Spleen (tissue), 13 donors: ENCODE results near the gene GGT1. TPM values are rescaled to one million over a fixed set of nuclear protein-coding genes. Genes with fewer than 3 reads are reported as not detected.
"Not testable (repeated sequence)": the region's sequence is repeated elsewhere in the genome, so short reads cannot be mapped to it uniquely, and the experiment has no call there.

Experiments used
- DNase-seq: peaks from one replicate; pipeline ENCODE4 v3.0.0-alpha.2; 2020
- H3K27ac ChIP-seq, 8 donors: fragments of 200-600 bp; sonication (generic) in 7 of 8; 1 replicate in 4 of 8; 2 replicates in 4 of 8; pipeline versions ENCODE4 v1.5.0 to v1.8.0; 2016 to 2021; ENCODE audit warnings: inconsistent platforms in 4 of 8, mild to moderate bottlenecking in 4 of 8, moderate library complexity in 1 of 8
- H3K27me3 ChIP-seq, 7 donors: fragments of 200-600 bp; sonication (generic) in 6 of 7; replicated peaks in 1 of 7; 1 replicate in 4 of 7; 2 replicates in 3 of 7; pipeline versions ENCODE4 v1.5.0 to v1.8.0; 2016 to 2021; ENCODE audit warnings: inconsistent platforms in 3 of 7, mild to moderate bottlenecking in 1 of 7
- H3K36me3 ChIP-seq, 6 donors: fragments of 200-600 bp; sonication (generic) in 5 of 6; 1 replicate in 4 of 6; 2 replicates in 2 of 6; pipeline versions ENCODE4 v1.5.0 to v1.8.0; 2016 to 2021; ENCODE audit warnings: inconsistent platforms in 2 of 6
- H3K4me1 ChIP-seq, 6 donors: fragments of 200-600 bp; sonication (generic) in 5 of 6; 1 replicate in 3 of 6; 2 replicates in 3 of 6; pipeline versions ENCODE4 v1.5.0 to v1.8.0; 2016 to 2021; ENCODE audit warnings: inconsistent platforms in 3 of 6
- H3K4me3 ChIP-seq, 8 donors: fragments of 200-600 bp; sonication (generic) in 7 of 8; 1 replicate in 4 of 8; 2 replicates in 4 of 8; pipeline versions ENCODE4 v1.5.0 to v1.8.0; 2016 to 2021; ENCODE audit warnings: inconsistent platforms in 4 of 8, mild to moderate bottlenecking in 4 of 8, moderate library complexity in 2 of 8
- H3K9me3 ChIP-seq, 8 donors: fragments of 200-600 bp; sonication (generic) in 7 of 8; 1 replicate in 4 of 8; 2 replicates in 4 of 8; pipeline versions ENCODE4 v1.5.0 to v1.8.0; 2016 to 2021; ENCODE audit warnings: inconsistent platforms in 4 of 8
- POLR2A ChIP-seq, 3 donors: fragments of 450-650 bp; IDR thresholded peaks; one replicate each; pipeline ENCODE4 v1.5.1; 2017; ENCODE audit warnings: antibody characterized with exemption in 3 of 3, mild to moderate bottlenecking in 1 of 3
- POLR2AphosphoS5 ChIP-seq, 3 donors: sonication (generic); formaldehyde crosslinking; IDR thresholded peaks; one replicate each; pipeline ENCODE4 v1.5.1; 2017; ENCODE audit warnings: antibody characterized with exemption in 3 of 3
- WGBS, 5 donors: extraction: QIAGEN DNeasy Blood & Tissue Kit in 3 of 5; methylation state at CpG; one replicate each; pipeline versions ENCODE4 v1.1.5 to v1.1.7; 2013 to 2018; 5-methylcytosine and 5-hydroxymethylcytosine counted together
- intact Hi-C: fragments of 100-400 bp; cut with DNase I; formaldehyde crosslinking; loops from one replicate; pipeline ENCODE4 v1.15.0; 2023; ENCODE audit warnings: low total_unique reads
- long read RNA-seq, 2 donors: transcript quantifications; one replicate each; lab custom pipeline, GENCODE V29; 2026
- polyA plus RNA-seq, 3 donors: library from polyadenylated mRNA; stranded (reverse); fragments of 200-250 nt; gene quantifications; one replicate each; pipeline ENCODE4 v1.2.1, GENCODE V29; 2013
- total RNA-seq, 7 donors: library from RNA; depleted of rRNA in 3 of 7; stranded (reverse); fragments of >200 nt in 3 of 7; fragmentation: NEBNext Ultra II Directional in 4 of 7; extraction: Animal tissue kit (Norgen Biotek cat#: 25700) in 4 of 7; gene quantifications; one replicate each; pipeline versions ENCODE4 v1.1.0 to v1.2.1, GENCODE V29; 2016 to 2021
- TF ChIP-seq, protein P1 (sequence below), 11 experiments: fragments of 200-600 bp in 7 of 11; fragments of 450-650 bp in 4 of 11; sonication (generic) in 4 of 11; IDR thresholded peaks in 8 of 11; conservative IDR thresholded peaks in 3 of 11; 1 replicate in 7 of 11; 2 replicates in 4 of 11; pipeline versions ENCODE4 v1.4.0 to v1.8.0; 2016 to 2021; ENCODE audit warnings: antibody characterized with exemption in 11 of 11, inconsistent platforms in 4 of 11, mild to moderate bottlenecking in 1 of 11
- donor health status: healthy with polysubstance abuse.
- donor health status: DM: no; HTN: no; CAD: no; lungs with moderate emphysema.
- donor health status: DM: no; HTN: no; CAD: no.
- donor health status: Bipolar disorder and iron deficiency.
- donor health status: healthy.
- donor health status: DM: no; HTN: no; CAD: no.
- donor health status: DM: yes; HTN: yes; CAD: no.

Gene GGT1
- total RNA-seq (10 to 100 TPM; 11.3 to 22.9 (median 18.4) TPM), polyA plus RNA-seq (10 to 100 TPM; 10.9 to 27.2 (median 15.1) TPM)
- long read RNA-seq, donor 1, partial matches to known transcripts = 10 of 10 reads
- long read RNA-seq, donor 1, other reads (novel, unspliced or antisense) = 0 of 10 reads
- long read RNA-seq, donor 2 = 0 reads

GRCh38 chr22:24602847-24603769 is at the start of gene GGT1:
TSS of gene GGT1 (plus strand) at chr22:24603193. CDS start at chr22:24611082, 7,889 bp downstream.
- intact Hi-C loops = not testable (repeated sequence)
- DNase-seq = peak; percentile 67

DNA sequence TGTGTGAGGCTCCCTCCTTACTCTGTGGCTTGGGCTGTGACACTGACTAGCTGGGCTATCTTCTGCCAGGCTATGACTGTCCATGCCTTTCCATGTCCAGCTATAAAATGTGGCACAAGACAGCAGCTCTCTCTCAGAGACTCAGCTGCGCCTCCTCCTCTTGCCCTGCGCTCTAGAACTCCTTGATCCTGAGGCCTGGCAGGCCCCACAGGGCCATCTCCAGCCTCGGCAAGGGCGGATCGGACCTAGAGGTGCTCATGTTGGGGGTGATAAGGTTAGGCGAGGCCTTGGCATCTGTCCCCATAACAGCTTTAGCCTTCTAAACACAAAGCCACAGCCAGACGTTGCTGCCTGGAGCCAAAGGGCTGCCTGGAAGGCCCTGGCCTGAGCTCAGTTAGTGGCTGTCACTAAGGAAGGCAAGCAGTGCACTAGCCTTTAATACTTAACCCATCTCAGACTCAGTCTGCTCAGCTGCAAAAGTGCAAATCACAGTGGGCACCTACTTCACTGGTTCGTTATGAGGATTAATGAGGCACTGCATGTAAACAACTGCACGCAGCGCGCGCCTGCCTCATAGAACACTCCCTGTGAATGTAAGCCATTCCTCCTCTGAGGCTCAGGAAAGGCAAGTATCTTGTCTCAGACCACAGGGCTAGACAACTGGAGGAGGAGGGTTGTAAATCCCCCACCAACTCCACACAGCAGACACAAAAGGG is 49.2 kb upstream of the GGT1 start:
- intact Hi-C loops = no loop called here
- no peaks in the 10 kb centered on the region for H3K27me3 ChIP-seq
- peak overlapping the region; percentile 94 to 99 (median 98) for H3K27ac ChIP-seq
- WGBS, 5 donors = 46 to 58% (median 52%) methylated on average over 10 to 12 of the region's 12 CpGs
- TF ChIP-seq POLR2AphosphoS5 (IDR thresholded peaks at IDR 0.05) (no peak), POLR2A (IDR thresholded peaks at IDR 0.05) (no peak)
- TF ChIP-seq, protein P1, sequence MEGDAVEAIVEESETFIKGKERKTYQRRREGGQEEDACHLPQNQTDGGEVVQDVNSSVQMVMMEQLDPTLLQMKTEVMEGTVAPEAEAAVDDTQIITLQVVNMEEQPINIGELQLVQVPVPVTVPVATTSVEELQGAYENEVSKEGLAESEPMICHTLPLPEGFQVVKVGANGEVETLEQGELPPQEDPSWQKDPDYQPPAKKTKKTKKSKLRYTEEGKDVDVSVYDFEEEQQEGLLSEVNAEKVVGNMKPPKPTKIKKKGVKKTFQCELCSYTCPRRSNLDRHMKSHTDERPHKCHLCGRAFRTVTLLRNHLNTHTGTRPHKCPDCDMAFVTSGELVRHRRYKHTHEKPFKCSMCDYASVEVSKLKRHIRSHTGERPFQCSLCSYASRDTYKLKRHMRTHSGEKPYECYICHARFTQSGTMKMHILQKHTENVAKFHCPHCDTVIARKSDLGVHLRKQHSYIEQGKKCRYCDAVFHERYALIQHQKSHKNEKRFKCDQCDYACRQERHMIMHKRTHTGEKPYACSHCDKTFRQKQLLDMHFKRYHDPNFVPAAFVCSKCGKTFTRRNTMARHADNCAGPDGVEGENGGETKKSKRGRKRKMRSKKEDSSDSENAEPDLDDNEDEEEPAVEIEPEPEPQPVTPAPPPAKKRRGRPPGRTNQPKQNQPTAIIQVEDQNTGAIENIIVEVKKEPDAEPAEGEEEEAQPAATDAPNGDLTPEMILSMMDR (IDR thresholded peaks at IDR 0.05 in 8 of 11, conservative IDR thresholded peaks at IDR 0.05 in 3 of 11) = no peak
- peak; percentile 76 for DNase-seq
- no peaks in the 10 kb centered on the region for H3K9me3 ChIP-seq
- peaks cover 44 to 85% (median 78%) of the 10 kb centered on the region in 6 donors for H3K4me1 ChIP-seq
- H3K36me3 ChIP-seq = peaks cover 0 to 50% (median 27%) of the 10 kb centered on the region in 6 donors
- peak overlapping the region; percentile 83 to 99 (median 94) for H3K4me3 ChIP-seq

More at GRCh38 chr22:24602847-24603769, at the start of gene GGT1:
- Histone ChIP-seq H3K27ac (peak within 1 kb of the TSS in 4 of 8 donors; percentile 32 to 77 (median 58)), H3K4me3 (peak within 1 kb of the TSS in 1 of 8 donors; percentile 39), H3K4me1 (peaks cover 5 to 50% (median 29%) of the 10 kb centered on the region in 6 donors)
- not testable (repeated sequence) for H3K36me3 ChIP-seq, H3K27me3 ChIP-seq, H3K9me3 ChIP-seq
- WGBS, 5 donors = 59 to 74% (median 71%) methylated on average over 10 to 22 of the region's 22 CpGs

GRCh38 chr22:24554313-24555164 is 48.5 kb upstream of the GGT1 start, which contains the start of gene GUCD1:
TSS of gene GUCD1 (minus strand) at chr22:24555138. CDS start at chr22:24554991, 147 bp downstream.
- H3K4me3 ChIP-seq = peak within 1 kb of the TSS; percentile 83 to 99 (median 94)
- no peaks in the 10 kb centered on the region for H3K27me3 ChIP-seq
- peaks cover 52 to 86% (median 81%) of the 10 kb centered on the region in 6 donors for H3K4me1 ChIP-seq
- 0 to 1% (median 0%) methylated on average over 30 to 64 of the region's 64 CpGs for WGBS, 5 donors
- peaks cover 0 to 50% (median 29%) of the 10 kb centered on the region in 6 donors for H3K36me3 ChIP-seq
- no peaks in the 10 kb centered on the region for H3K9me3 ChIP-seq
- peak in 2 of 3 donors; percentile 82 to 86 for TF ChIP-seq POLR2A (IDR thresholded peaks at IDR 0.05)
- TF ChIP-seq POLR2AphosphoS5 (IDR thresholded peaks at IDR 0.05) = peak; percentile 90 to 93 (median 91)
- TF ChIP-seq, protein P1 (IDR thresholded peaks at IDR 0.05 in 8 of 11, conservative IDR thresholded peaks at IDR 0.05 in 3 of 11) = no peak
- DNase-seq = no peak
- peak within 1 kb of the TSS; percentile 94 to 99 (median 98) for H3K27ac ChIP-seq
- intact Hi-C loops = no loop called here
